Stimulated activated naive CD8-positive, alpha-beta T cell treated with anti-CD3 and anti-CD28 coated beads, Interleukin-15, Interleukin-2, amounts not matched to agents 100 ng/mL and 50 ng/mL, for 24 hours (primary cell): ENCODE results near the gene ITGA2B.
"Not testable (repeated sequence)": the region's sequence is repeated elsewhere in the genome, so short reads cannot be mapped to it uniquely, and the experiment has no call there.

Experiments
- H3K27ac Mint-ChIP-seq: one replicate; pipeline ENCODE4 v1.8.0; 2021; ENCODE audit warnings: mild to moderate bottlenecking, mixed read lengths
- H3K27me3 Mint-ChIP-seq: one replicate; pipeline ENCODE4 v1.8.0; 2021; ENCODE audit warnings: mixed read lengths
- H3K36me3 Mint-ChIP-seq: one replicate; pipeline ENCODE4 v1.8.0; 2021; ENCODE audit warnings: low read depth, mixed read lengths
- H3K4me1 Mint-ChIP-seq: one replicate; pipeline ENCODE4 v1.8.0; 2021; ENCODE audit warnings: low read depth, mixed read lengths
- H3K4me3 Mint-ChIP-seq: one replicate; pipeline ENCODE4 v1.8.0; 2021; ENCODE audit warnings: mild to moderate bottlenecking, mixed read lengths
- H3K9me3 Mint-ChIP-seq: one replicate; pipeline ENCODE4 v1.8.0; 2021; ENCODE audit warnings: mixed read lengths

Gene ITGA2B

GRCh38 chr17:44354582-44355561 is 34.6 kb downstream of the ITGA2B start:
- Mint-ChIP-seq H3K9me3 (no peaks in the 10 kb centered on the region), H3K4me1 (peaks cover 5% of the 10 kb centered on the region), H3K27ac (no peak overlapping the region), H3K27me3 (no peaks in the 10 kb centered on the region), H3K36me3 (no peaks in the 10 kb centered on the region), H3K4me3 (peak overlapping the region; percentile 59)

- peaks cover 5% of the 10 kb centered on the region for H3K4me1 Mint-ChIP-seq
- H3K36me3 Mint-ChIP-seq = no peaks in the 10 kb centered on the region
- no peak overlapping the region for H3K27ac Mint-ChIP-seq
- no peaks in the 10 kb centered on the region for H3K9me3 Mint-ChIP-seq
- no peak overlapping the region for H3K4me3 Mint-ChIP-seq
- no peaks in the 10 kb centered on the region for H3K27me3 Mint-ChIP-seq
Measured at GRCh38 chr17:44353672-44354331, 35.6 kb downstream of the ITGA2B start.

GRCh38 chr17:44352828-44353671 is 36.4 kb downstream of the ITGA2B start:
- Mint-ChIP-seq H3K4me3 (no peak overlapping the region), H3K27ac (no peak overlapping the region), H3K36me3 (no peaks in the 10 kb centered on the region), H3K4me1 (peaks cover 13% of the 10 kb centered on the region), H3K9me3 (no peaks in the 10 kb centered on the region), H3K27me3 (no peaks in the 10 kb centered on the region)

- H3K9me3 Mint-ChIP-seq = no peaks in the 10 kb centered on the region
- H3K27me3 Mint-ChIP-seq = no peaks in the 10 kb centered on the region
- H3K36me3 Mint-ChIP-seq = no peaks in the 10 kb centered on the region
- H3K4me1 Mint-ChIP-seq = peaks cover 14% of the 10 kb centered on the region
- H3K4me3 Mint-ChIP-seq = no peak overlapping the region
- H3K27ac Mint-ChIP-seq = no peak overlapping the region
Measured at GRCh38 chr17:44351961-44352827, 37.3 kb downstream of the ITGA2B start.

- H3K27me3 Mint-ChIP-seq = no peaks in the 10 kb centered on the region
- H3K4me3 Mint-ChIP-seq = no peak overlapping the region
- H3K9me3 Mint-ChIP-seq = no peaks in the 10 kb centered on the region
- H3K27ac Mint-ChIP-seq = no peak overlapping the region
- no peaks in the 10 kb centered on the region for H3K36me3 Mint-ChIP-seq
- peaks cover 14% of the 10 kb centered on the region for H3K4me1 Mint-ChIP-seq
Measured at GRCh38 chr17:44351464-44351863, 38.0 kb downstream of the ITGA2B start.

GRCh38 chr17:44350733-44351226 is 38.7 kb downstream of the ITGA2B start:
- H3K4me1 Mint-ChIP-seq = peaks cover 19% of the 10 kb centered on the region
- H3K9me3 Mint-ChIP-seq = no peaks in the 10 kb centered on the region
- H3K27ac Mint-ChIP-seq = no peak overlapping the region
- no peaks in the 10 kb centered on the region for H3K27me3 Mint-ChIP-seq
- H3K36me3 Mint-ChIP-seq = no peaks in the 10 kb centered on the region
- no peak overlapping the region for H3K4me3 Mint-ChIP-seq

DNA sequence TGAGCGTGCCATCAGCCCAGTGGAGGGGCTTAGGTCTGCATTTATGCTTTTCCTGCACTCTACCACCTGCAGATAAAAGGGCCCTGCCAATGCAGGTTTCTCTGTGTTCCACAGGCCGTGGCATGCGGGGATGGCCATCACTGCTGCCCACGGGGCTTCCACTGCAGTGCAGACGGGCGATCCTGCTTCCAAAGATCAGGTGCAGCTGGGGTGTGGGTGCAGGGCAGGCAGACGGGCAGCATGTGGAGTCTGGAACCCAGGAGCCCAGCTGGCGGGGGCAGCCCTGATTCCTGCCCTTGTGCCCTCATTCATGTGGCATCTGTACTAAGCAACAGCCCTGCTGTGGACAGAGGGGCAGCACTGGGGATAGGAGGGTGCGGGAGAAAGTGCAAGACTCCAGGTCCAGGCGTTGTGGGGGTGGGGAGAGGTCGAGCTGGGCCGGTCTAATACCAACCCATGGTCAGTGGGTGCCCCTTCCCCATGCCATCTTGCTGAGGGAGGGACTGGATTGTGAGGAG is 39.8 kb downstream of the ITGA2B start:
- H3K27me3 Mint-ChIP-seq = no peaks in the 10 kb centered on the region
- H3K9me3 Mint-ChIP-seq = no peaks in the 10 kb centered on the region
- H3K27ac Mint-ChIP-seq = no peak overlapping the region
- H3K36me3 Mint-ChIP-seq = no peaks in the 10 kb centered on the region
- peaks cover 25% of the 10 kb centered on the region for H3K4me1 Mint-ChIP-seq
- no peak overlapping the region for H3K4me3 Mint-ChIP-seq

- H3K9me3 Mint-ChIP-seq = no peaks in the 10 kb centered on the region
- H3K36me3 Mint-ChIP-seq = no peaks in the 10 kb centered on the region
- no peaks in the 10 kb centered on the region for H3K27me3 Mint-ChIP-seq
- no peak overlapping the region for H3K4me3 Mint-ChIP-seq
- H3K27ac Mint-ChIP-seq = no peak overlapping the region
- peaks cover 25% of the 10 kb centered on the region for H3K4me1 Mint-ChIP-seq
Measured at GRCh38 chr17:44348988-44349364, 40.5 kb downstream of the ITGA2B start.

GRCh38 chr17:44348234-44348987 is 41.0 kb downstream of the ITGA2B start:
- peaks cover 25% of the 10 kb centered on the region for H3K4me1 Mint-ChIP-seq
- no peaks in the 10 kb centered on the region for H3K36me3 Mint-ChIP-seq
- H3K27me3 Mint-ChIP-seq = no peaks in the 10 kb centered on the region
- no peaks in the 10 kb centered on the region for H3K9me3 Mint-ChIP-seq
- H3K27ac Mint-ChIP-seq = peak overlapping the region; percentile 40
- H3K4me3 Mint-ChIP-seq = no peak overlapping the region

- not testable (repeated sequence) for H3K9me3 Mint-ChIP-seq, H3K36me3 Mint-ChIP-seq, H3K4me3 Mint-ChIP-seq, H3K27me3 Mint-ChIP-seq
- Mint-ChIP-seq H3K4me1 (peaks cover 20% of the 10 kb centered on the region), H3K27ac (peak overlapping the region; percentile 31)
Measured at GRCh38 chr17:44347206-44348055, 42.0 kb downstream of the ITGA2B start.

GRCh38 chr17:44346064-44346844 is 43.2 kb downstream of the ITGA2B start:
- peaks cover 20% of the 10 kb centered on the region for H3K4me1 Mint-ChIP-seq
- no peak overlapping the region for H3K27ac Mint-ChIP-seq
- H3K4me3 Mint-ChIP-seq = peak overlapping the region; percentile 93
- no peaks in the 10 kb centered on the region for H3K9me3 Mint-ChIP-seq
- H3K36me3 Mint-ChIP-seq = no peaks in the 10 kb centered on the region
- no peaks in the 10 kb centered on the region for H3K27me3 Mint-ChIP-seq

DNA sequence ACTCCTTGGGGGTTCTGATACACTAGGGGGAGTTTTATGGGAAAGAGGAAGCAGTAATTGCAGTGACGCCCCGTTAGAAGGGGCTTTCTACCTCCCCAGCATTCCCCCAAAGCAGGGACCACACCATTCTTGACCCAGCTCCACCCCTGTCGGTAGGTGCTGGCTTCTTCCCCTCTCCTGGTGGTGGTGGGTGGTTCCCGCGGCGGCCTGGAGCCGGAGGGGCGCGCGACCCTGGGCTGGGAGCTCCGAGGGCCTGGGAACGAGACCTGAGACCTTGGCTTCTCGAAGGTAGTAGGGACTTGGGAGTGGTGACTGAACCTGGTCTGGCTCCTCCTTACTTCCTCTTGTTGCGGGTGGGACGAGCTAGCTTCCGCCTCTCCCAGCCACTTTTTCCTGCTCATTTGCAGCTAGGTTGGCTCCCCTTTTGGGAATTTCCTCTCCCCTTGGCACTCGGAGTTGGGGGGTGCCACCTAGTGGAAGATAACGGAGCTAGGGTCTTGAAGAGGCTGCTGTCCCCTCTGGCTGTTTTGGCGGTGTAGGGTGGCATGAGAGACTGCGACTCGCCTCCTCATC is 43.9 kb downstream of the ITGA2B start:
- Mint-ChIP-seq H3K9me3 (no peaks in the 10 kb centered on the region), H3K27me3 (no peaks in the 10 kb centered on the region), H3K36me3 (no peaks in the 10 kb centered on the region), H3K27ac (peak overlapping the region; percentile 61), H3K4me3 (peak overlapping the region; percentile 93), H3K4me1 (peaks cover 20% of the 10 kb centered on the region)
